ENCODE results near the gene AGPAT4.

DNA sequence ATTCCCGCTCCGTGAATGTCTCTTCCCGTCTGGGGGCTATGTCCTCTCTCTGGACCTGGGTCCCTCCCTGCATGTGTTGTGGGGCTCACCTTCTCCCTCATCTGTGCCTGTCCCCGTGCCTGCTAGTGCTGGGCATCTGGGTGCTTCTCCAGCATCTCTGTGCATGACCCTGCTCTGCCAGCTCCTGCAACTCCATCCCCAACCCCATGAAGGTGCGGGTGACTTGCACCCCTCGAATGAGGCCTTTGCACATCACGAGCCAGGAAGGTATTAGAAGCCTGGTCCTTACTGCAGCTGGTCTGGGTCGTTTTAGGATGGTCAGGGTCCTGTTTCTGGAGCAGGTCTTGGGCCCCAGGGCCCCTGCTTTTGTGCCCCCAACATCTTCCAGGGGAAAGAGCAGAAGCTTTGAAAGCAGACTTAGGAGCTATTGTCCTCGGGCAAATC lies 109.7 kb downstream of the AGPAT4 start:
- TF ChIP-seq, protein P1, sequence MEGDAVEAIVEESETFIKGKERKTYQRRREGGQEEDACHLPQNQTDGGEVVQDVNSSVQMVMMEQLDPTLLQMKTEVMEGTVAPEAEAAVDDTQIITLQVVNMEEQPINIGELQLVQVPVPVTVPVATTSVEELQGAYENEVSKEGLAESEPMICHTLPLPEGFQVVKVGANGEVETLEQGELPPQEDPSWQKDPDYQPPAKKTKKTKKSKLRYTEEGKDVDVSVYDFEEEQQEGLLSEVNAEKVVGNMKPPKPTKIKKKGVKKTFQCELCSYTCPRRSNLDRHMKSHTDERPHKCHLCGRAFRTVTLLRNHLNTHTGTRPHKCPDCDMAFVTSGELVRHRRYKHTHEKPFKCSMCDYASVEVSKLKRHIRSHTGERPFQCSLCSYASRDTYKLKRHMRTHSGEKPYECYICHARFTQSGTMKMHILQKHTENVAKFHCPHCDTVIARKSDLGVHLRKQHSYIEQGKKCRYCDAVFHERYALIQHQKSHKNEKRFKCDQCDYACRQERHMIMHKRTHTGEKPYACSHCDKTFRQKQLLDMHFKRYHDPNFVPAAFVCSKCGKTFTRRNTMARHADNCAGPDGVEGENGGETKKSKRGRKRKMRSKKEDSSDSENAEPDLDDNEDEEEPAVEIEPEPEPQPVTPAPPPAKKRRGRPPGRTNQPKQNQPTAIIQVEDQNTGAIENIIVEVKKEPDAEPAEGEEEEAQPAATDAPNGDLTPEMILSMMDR (conservative IDR thresholded peaks at IDR 0.05; ENCODE audit: low read depth, low read length), result no peak
- no peak for TF ChIP-seq EZH2 (IDR thresholded peaks at IDR 0.05; ENCODE audit: borderline replicate concordance, low read depth, low read length, poor library complexity, severe bottlenecking)

Data from A673 (cell line).